Muscle of leg (tissue), 11 donors: ENCODE data around the gene PIWIL1. TPM values are rescaled to one million over a fixed set of nuclear protein-coding genes. Genes with fewer than 3 reads are reported as not detected.

ENCODE experiments used
- DNase-seq: peaks from one replicate; pipeline ENCODE4 v3.0.0; 2013
- H3K27ac ChIP-seq: one replicate; pipeline ENCODE4 v1.5.1; 2013; ENCODE audit warnings: mild to moderate bottlenecking, low read length, control low read depth
- H3K27me3 ChIP-seq: one replicate; pipeline ENCODE4 v1.6.1; 2013; ENCODE audit warnings: low read length; ENCODE audit not compliant: control insufficient read depth, insufficient read depth
- H3K36me3 ChIP-seq: one replicate; pipeline ENCODE4 v1.6.1; 2013; ENCODE audit warnings: low read length; ENCODE audit not compliant: control insufficient read depth, insufficient read depth
- H3K4me1 ChIP-seq: one replicate; pipeline ENCODE4 v1.6.1; 2013; ENCODE audit warnings: low read length; ENCODE audit not compliant: control insufficient read depth, insufficient read depth
- H3K4me3 ChIP-seq: one replicate; pipeline ENCODE4 v1.5.1; 2013; ENCODE audit warnings: low read length, control low read depth
- H3K9me3 ChIP-seq: replicated peaks from 2 replicates; pipeline ENCODE4 v1.6.1; 2013; ENCODE audit warnings: low read depth, low read length; ENCODE audit not compliant: control insufficient read depth
- WGBS: methylation state at CpG from one replicate; pipeline ENCODE4 v1.1.5; 2013; ENCODE audit warnings: missing lambda C conversion rate; ENCODE audit not compliant: insufficient coverage; 5-methylcytosine and 5-hydroxymethylcytosine counted together
- polyA plus RNA-seq, 8 donors: library from polyadenylated mRNA; unstranded; fragments of 120-200 nt; gene quantifications; one replicate each; pipeline versions ENCODE4 v1.2.1 to v1.2.3, GENCODE V29; 2013; ENCODE audit warnings: inconsistent platforms in 1 of 8, low replicate concordance in 1 of 8; ENCODE audit not compliant: insufficient read length in 8 of 8, insufficient read depth in 1 of 8
- total RNA-seq: library from RNA; stranded (reverse); fragments of 120-200 nt; gene quantifications from one replicate; pipeline ENCODE4 v1.2.4, GENCODE V29; 2013

The PIWIL1 gene
- total and polyA plus RNA-seq, 9 donors = 0.04 to 0.28 (median 0.09) TPM; not detected in 5

DNA sequence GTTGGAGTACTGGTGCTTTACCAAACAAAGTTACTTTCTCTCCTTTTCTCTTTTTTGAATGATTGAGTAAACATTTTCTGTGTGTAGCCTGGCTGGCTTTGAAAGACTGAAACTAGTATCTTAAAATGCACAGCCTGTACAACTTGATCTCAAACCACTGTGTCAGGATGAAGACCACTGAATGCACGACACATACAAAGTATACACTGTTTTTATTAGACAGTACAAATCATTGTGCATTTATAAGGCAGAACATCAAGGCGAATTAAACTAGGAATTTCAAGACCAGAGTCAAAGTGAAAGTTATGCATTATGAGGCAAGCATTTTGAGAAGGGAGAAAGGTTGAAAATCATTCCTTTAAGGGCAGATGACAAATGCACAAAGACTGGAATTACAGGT is 59.0 kb downstream of the PIWIL1 start:
- WGBS = no CpG with 5 or more reads among the region's 2 CpGs
- H3K9me3 ChIP-seq = no peaks in the 10 kb centered on the region
- H3K27me3 ChIP-seq = no peaks in the 10 kb centered on the region
- H3K27ac ChIP-seq = no peak overlapping the region
- H3K4me1 ChIP-seq = no peaks in the 10 kb centered on the region
- DNase-seq = no peak
- H3K36me3 ChIP-seq = no peaks in the 10 kb centered on the region
- no peak overlapping the region for H3K4me3 ChIP-seq

DNA sequence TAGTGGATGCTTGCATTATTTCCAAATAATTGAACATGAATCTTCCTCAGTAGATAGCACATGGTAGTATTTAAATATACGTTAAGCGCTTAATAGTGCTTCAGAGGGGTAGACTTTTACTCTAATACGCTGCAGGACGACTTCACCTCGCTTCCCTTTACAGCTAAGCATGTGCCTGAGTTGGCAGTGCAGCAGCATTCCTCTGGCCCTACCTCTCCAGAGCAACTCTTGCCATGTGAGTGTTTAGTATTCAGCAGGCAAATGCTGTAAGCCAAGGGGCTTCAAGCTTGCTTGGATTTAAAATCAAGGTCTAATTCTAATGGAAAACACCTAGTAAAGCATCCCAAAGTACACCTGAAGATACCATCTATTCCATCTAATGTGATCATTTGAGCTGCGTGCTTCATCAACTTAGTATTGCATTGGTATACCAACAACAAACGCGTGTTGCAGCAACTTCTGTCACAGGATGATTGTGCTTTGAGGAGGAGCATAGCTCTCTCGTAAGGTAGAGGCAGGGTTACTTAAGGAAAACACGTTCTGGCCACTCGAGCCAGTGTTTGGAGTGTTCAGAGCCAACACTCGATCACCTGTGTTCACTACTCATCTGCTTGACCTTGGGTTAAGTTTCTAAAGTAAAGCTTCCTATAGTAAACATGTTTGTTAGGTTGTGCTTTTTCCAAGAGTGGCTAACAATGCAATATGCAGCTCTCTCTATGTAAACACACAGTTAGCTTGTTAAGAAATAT is 60.6 kb downstream of the PIWIL1 start:
- no peak overlapping the region for H3K27ac ChIP-seq
- H3K27me3 ChIP-seq = no peaks in the 10 kb centered on the region
- H3K9me3 ChIP-seq = no peaks in the 10 kb centered on the region
- no peak overlapping the region for H3K4me3 ChIP-seq
- no peaks in the 10 kb centered on the region for H3K36me3 ChIP-seq
- peak; percentile 22 for DNase-seq
- no peaks in the 10 kb centered on the region for H3K4me1 ChIP-seq
- 77% methylated on average over 3 of the region's 12 CpGs for WGBS

DNA sequence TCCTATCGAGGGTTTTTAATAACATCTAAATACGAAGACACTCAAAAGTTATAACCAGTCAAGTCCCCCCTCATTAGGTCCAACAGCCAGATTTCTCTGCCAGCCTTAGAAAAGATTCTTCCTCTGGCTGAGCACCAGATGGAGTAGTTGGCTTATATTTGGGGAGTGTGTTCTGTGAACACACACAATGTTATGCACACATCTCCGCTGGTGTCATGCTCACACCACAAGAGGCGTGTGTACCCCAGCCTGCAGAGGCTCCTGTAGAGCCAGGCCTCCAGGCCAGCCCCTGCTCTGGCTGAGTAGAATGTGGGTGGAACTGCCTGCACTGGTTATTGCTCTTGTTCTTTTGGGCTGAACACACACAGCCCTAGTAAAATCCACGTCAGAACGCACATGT is 64.0 kb downstream of the PIWIL1 start:
- H3K9me3 ChIP-seq = no peaks in the 10 kb centered on the region
- no peaks in the 10 kb centered on the region for H3K4me1 ChIP-seq
- peak; percentile 17 for DNase-seq
- 69% methylated on average over 4 of the region's 6 CpGs for WGBS
- no peaks in the 10 kb centered on the region for H3K36me3 ChIP-seq
- no peak overlapping the region for H3K27ac ChIP-seq
- no peak overlapping the region for H3K4me3 ChIP-seq
- H3K27me3 ChIP-seq = no peaks in the 10 kb centered on the region

DNA sequence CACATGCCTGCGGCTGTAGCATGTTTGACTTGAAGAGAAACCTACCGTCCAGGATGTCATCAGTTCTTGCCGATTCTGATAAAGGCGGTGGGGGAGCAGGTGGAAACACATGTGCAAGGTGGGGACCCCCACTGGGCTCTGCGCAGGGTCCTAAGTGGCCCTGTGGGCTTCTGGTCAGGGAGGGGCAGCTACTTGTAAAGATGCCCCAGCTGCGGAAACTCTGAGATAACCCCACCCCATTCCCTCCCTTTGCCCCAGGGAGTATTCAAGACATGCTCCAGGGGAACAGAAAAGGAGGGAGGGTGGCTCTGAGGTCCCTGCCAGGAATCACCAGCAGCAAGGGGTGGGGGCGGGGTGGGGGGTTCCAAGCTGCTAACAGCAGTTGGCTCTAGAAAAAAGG is 67.6 kb downstream of the PIWIL1 start:
- no peaks in the 10 kb centered on the region for H3K4me1 ChIP-seq
- H3K27ac ChIP-seq = no peak overlapping the region
- 39% methylated on average over 5 of the region's 7 CpGs for WGBS
- H3K4me3 ChIP-seq = no peak overlapping the region
- H3K36me3 ChIP-seq = no peaks in the 10 kb centered on the region
- no peak for DNase-seq
- no peaks in the 10 kb centered on the region for H3K27me3 ChIP-seq
- H3K9me3 ChIP-seq = no peaks in the 10 kb centered on the region

DNA sequence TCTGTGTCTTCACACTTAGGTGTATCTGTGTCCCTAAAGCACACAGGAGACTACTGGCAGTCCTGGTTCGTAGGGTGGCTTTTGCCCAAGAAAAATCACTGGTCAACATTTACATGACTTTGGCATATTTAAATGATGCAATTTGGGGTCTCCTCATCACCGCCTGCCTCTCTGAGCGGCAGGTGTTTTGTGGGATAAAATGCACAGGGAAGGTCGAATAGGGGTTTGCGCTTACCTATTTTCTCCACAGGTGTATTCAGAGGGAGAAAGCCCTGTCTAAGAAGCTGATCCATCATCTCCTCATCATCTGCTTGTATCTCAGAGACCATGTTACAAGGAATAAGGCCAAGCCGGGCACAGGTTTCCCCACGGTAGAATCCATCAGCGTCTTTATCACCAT is 74.7 kb downstream of the PIWIL1 start:
- Histone ChIP-seq H3K27me3 (no peaks in the 10 kb centered on the region), H3K36me3 (no peaks in the 10 kb centered on the region), H3K27ac (no peak overlapping the region), H3K4me1 (no peaks in the 10 kb centered on the region), H3K4me3 (no peak overlapping the region), H3K9me3 (no peaks in the 10 kb centered on the region)
- 60% methylated on average over 1 of the region's 8 CpGs for WGBS
- DNase-seq = no peak

DNA sequence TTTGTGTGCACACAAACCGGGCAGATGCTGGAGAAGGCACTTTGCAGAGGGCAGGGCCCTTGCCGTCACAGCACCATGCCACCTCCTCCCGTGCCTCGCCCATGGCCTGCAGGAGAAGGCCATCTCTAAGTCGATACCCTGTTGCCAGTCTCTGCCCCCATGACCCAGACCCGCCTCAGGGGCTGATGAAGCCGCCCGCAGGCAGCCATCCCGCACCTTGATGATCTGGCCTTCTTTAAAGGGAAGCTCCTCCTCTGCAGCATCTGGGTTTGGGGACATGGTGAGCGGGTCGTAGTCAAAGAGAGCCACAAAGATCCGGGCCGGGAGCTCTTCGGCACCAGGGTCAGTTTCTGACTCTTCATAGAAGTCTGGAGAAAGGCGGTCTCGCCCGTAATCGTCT is 76.2 kb downstream of the PIWIL1 start:
- Histone ChIP-seq H3K27me3 (no peaks in the 10 kb centered on the region), H3K4me3 (no peak overlapping the region), H3K4me1 (peaks cover 2% of the 10 kb centered on the region), H3K36me3 (no peaks in the 10 kb centered on the region), H3K27ac (no peak overlapping the region), H3K9me3 (no peaks in the 10 kb centered on the region)
- WGBS = 85% methylated on average over 15 of the region's 18 CpGs
- no peak for DNase-seq

DNA sequence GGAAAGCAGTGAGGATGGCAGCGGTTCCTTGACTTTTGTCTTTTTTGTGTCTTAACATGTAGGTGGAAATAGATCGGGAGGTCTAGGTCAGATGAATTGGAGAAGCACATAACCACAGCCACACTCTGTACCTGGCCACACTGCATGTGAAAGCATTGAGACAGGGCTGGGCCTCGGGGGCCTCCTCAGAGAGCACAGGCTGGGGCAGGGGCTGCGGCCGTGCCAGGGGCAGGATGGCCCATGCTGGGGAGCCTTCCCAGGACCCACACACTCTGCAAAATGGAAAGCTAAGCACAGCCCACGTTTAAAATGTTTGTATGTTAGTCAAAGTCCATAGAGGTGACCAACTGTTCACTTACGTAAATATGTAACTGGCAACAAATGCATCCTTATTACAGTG is 76.7 kb downstream of the PIWIL1 start:
- Histone ChIP-seq H3K27ac (no peak overlapping the region), H3K9me3 (no peaks in the 10 kb centered on the region), H3K4me3 (no peak overlapping the region), H3K36me3 (no peaks in the 10 kb centered on the region), H3K27me3 (no peaks in the 10 kb centered on the region), H3K4me1 (peaks cover 2% of the 10 kb centered on the region)
- WGBS = 90% methylated on average over 2 of the region's 7 CpGs
- DNase-seq = no peak

DNA sequence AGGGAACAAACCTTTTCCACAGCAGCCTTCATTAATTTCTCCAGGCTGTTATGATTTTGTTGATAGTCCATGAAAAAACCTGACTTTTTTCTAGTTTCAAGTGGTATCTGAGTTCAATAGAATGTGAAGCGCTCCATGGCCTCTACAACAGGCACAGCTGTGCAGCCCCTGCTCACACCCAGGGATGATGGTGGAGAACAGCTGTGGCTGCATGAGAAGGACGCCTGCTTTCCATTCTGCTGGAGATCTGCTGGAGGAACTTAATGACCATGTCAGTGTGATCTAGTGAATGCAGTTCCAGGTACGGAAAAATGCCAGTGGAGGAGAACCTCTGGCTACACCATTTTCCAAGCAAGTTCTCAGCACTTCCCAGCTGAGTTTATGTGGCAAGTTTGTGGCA is 80.6 kb downstream of the PIWIL1 start:
- Histone ChIP-seq H3K4me1 (peaks cover 9% of the 10 kb centered on the region), H3K27ac (no peak overlapping the region), H3K4me3 (no peak overlapping the region), H3K27me3 (no peaks in the 10 kb centered on the region), H3K9me3 (no peaks in the 10 kb centered on the region), H3K36me3 (no peaks in the 10 kb centered on the region)
- DNase-seq = peak; percentile 62
- 30% methylated on average over 2 of the region's 3 CpGs for WGBS

DNA sequence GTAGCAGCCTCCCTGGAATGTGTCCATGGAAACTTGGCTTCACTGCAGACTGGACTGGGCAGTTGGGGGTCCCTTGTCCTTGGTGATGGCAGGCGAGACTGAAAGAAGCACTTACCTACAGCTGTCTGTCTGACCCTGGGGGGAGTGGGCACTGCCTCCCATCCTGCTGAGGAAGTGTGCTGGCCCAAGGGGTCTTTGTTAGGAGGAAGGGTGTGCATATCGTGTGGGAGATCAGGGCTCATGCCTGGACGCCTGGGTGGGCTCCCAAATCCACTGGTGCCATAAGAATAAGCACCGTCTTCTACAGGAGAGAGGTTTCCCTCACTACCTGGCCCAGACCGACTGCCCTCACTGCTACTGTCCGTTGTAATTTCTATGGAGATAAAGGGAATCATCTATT is 81.4 kb downstream of the PIWIL1 start:
- Histone ChIP-seq H3K9me3 (no peaks in the 10 kb centered on the region), H3K4me1 (peaks cover 10% of the 10 kb centered on the region), H3K27ac (no peak overlapping the region), H3K36me3 (no peaks in the 10 kb centered on the region), H3K27me3 (no peaks in the 10 kb centered on the region), H3K4me3 (no peak overlapping the region)
- no peak for DNase-seq
- 61% methylated on average over 2 of the region's 6 CpGs for WGBS

DNA sequence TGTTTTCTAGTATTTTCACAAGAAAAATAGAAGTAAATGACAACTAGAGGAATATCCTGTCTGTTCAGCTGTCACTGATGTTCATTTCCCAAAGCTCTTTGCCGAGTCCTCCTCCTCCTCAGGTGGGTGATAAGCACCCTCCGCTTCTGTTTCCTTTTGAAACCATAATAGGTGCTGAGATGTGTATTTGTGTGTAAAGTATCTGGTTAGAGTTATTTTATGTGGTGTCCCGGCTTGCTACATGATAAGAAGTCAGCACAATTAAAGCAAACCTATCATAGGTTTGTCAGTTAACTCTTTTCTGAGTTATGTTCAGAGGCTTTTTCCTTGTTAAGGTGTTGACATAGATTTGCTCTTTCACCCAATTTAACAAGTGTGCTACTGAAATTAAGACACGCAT is 82.4 kb downstream of the PIWIL1 start:
- WGBS = no CpG with 5 or more reads among the region's 4 CpGs
- H3K27ac ChIP-seq = no peak overlapping the region
- H3K36me3 ChIP-seq = no peaks in the 10 kb centered on the region
- no peak for DNase-seq
- H3K27me3 ChIP-seq = no peaks in the 10 kb centered on the region
- H3K4me3 ChIP-seq = no peak overlapping the region
- H3K4me1 ChIP-seq = peaks cover 10% of the 10 kb centered on the region
- no peaks in the 10 kb centered on the region for H3K9me3 ChIP-seq

DNA sequence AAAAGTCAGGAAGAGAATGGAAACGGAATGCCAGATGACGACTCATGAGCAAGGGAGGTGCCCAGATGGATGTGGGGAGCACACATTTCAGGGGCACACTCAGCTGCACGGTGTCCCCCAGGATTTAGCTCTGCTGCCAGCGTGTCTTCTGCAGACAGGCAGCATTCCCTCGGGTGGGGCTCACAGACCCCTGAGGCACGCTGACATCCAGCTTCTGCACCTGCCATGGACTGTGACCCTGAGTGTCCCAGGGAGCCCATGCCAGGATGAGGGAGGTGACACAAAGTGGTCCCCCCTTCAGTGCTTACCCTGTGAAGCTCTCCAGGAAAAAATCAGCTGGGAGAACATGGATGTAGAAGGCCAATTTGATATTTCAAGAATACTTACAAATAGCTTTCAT is 84.2 kb downstream of the PIWIL1 start:
- DNase-seq = no peak
- Histone ChIP-seq H3K27ac (no peak overlapping the region), H3K4me1 (peaks cover 10% of the 10 kb centered on the region), H3K4me3 (no peak overlapping the region), H3K27me3 (no peaks in the 10 kb centered on the region), H3K9me3 (no peaks in the 10 kb centered on the region), H3K36me3 (no peaks in the 10 kb centered on the region)
- 72% methylated on average over 6 of the region's 6 CpGs for WGBS
